Tibial nerve (tissue), 4 donors: ENCODE data around the gene IP6K2.

Experiments
- EP300 ChIP-seq, 2 donors: sonication (generic); formaldehyde crosslinking; IDR thresholded peaks; one replicate each; pipeline ENCODE4 v1.6.1; 2017; ENCODE audit warnings: antibody characterized with exemption in 2 of 2, mild to moderate bottlenecking in 1 of 2
- POLR2A ChIP-seq, 2 donors: fragments of 450-650 bp; IDR thresholded peaks; one replicate each; pipeline ENCODE4 v1.6.1; 2017; ENCODE audit warnings: antibody characterized with exemption in 2 of 2, mild to moderate bottlenecking in 2 of 2, moderate library complexity in 2 of 2
- TF ChIP-seq, protein P1 (sequence below), 5 experiments: fragments of 200-600 bp in 3 of 5; fragments of 450-650 bp in 2 of 5; sonication (generic) in 3 of 5; IDR thresholded peaks; one replicate each; pipeline ENCODE4 v1.5.1; 2016 to 2019; ENCODE audit warnings: antibody characterized with exemption in 5 of 5, mild to moderate bottlenecking in 3 of 5, moderate library complexity in 2 of 5

DNA sequence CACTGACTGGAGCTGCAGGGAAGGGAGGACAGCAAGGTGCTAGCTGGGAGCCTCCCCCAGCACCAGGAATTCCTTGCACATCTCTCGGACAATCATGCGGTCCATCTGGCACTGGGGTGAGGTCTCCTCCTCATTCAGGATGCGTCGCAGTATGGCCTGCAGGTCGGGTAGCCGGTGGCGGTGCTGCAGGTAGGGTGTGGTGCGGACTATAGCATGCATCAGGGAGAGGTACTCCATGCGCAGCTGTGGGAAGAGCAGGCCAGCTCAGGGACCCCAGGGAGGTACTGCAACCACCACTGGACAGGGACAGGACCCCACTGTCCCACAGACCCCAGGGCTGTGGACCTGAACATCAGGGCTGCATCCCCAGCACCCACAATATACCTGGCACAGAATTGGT, 42.5 kb downstream of the IP6K2 start:
- TF ChIP-seq, protein P1, sequence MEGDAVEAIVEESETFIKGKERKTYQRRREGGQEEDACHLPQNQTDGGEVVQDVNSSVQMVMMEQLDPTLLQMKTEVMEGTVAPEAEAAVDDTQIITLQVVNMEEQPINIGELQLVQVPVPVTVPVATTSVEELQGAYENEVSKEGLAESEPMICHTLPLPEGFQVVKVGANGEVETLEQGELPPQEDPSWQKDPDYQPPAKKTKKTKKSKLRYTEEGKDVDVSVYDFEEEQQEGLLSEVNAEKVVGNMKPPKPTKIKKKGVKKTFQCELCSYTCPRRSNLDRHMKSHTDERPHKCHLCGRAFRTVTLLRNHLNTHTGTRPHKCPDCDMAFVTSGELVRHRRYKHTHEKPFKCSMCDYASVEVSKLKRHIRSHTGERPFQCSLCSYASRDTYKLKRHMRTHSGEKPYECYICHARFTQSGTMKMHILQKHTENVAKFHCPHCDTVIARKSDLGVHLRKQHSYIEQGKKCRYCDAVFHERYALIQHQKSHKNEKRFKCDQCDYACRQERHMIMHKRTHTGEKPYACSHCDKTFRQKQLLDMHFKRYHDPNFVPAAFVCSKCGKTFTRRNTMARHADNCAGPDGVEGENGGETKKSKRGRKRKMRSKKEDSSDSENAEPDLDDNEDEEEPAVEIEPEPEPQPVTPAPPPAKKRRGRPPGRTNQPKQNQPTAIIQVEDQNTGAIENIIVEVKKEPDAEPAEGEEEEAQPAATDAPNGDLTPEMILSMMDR (IDR thresholded peaks at IDR 0.05) = no peak
- TF ChIP-seq POLR2A (IDR thresholded peaks at IDR 0.05) = no peak
- no peak for TF ChIP-seq EP300 (IDR thresholded peaks at IDR 0.05)
